ENCODE data around the gene AP1AR. TPM values are rescaled to one million over a fixed set of nuclear protein-coding genes. Genes with fewer than 3 reads are reported as not detected.

Gene AP1AR
- total and polyA plus RNA-seq, 2 donors (not counting 3 experiments of a cell fraction or from before 2014, with no cell fraction given): 6.6 to 18.6 TPM

- dilution Hi-C loops (cut with MboI; ENCODE audit: extremely low pct_ligation_motif_present, low sequenced_read_pairs): no loop called here
- FAIRE-seq: no peak
These were observed 55.8 kb downstream of the AP1AR start for GRCh38 chr4:112287258-112287989.

More at GRCh38 chr4:112287258-112287989, 55.8 kb downstream of the AP1AR start:
- intact Hi-C loops (cut with micrococcal nuclease): no loop called here
- Histone ChIP-seq H2AFZ (ENCODE audit: low read depth, low read length) (no peak overlapping the region), H3K4me1 (ENCODE audit: control insufficient read depth, extremely low read depth, insufficient read depth, low read length) (peaks cover 16% of the 10 kb centered on the region), H3K79me2 (ENCODE audit: control insufficient read depth, insufficient read depth, low read length) (peaks cover 22% of the 10 kb centered on the region), H3K27me3 (ENCODE audit: control insufficient read depth in 2 of 2, insufficient read depth in 2 of 2, low read length in 2 of 2) (no peaks in the 10 kb centered on the region), H3K9me1 (replicated peaks; ENCODE audit: control insufficient read depth, extremely low read depth, insufficient read depth, low read length) (no peaks in the 10 kb centered on the region), H3K4me3 (replicated peaks in 1 of 3; ENCODE audit: insufficient read depth in 1 of 3, low read depth in 1 of 3, low read length in 3 of 3) (no peak overlapping the region), H3K9ac (replicated peaks; ENCODE audit: extremely low read depth, insufficient read depth, low read length) (no peak overlapping the region), H3K36me3 (ENCODE audit: control insufficient read depth in 2 of 2, extremely low read depth in 1 of 2, insufficient read depth in 2 of 2, low read length in 2 of 2) (no peaks in the 10 kb centered on the region), H3K27ac (ENCODE audit: insufficient read depth, low read depth, low read length) (no peak overlapping the region), H4K20me1 (replicated peaks; ENCODE audit: control insufficient read depth, extremely low read depth, insufficient read depth, low read length) (no peaks in the 10 kb centered on the region), H3K9me3 (replicated peaks; ENCODE audit: control insufficient read depth, insufficient read depth, low read length) (no peaks in the 10 kb centered on the region), H3K4me2 (ENCODE audit: insufficient read depth, low read length) (no peak overlapping the region)
- no peak for DNase-seq (ENCODE audit: low read depth, low spot score)
- TF ChIP-seq GATA2 (IDR thresholded peaks at IDR 0.05; ENCODE audit: insufficient read depth, insufficient read length, low read depth, low read length) (no peak), EZH2 (IDR thresholded peaks at IDR 0.05; ENCODE audit: borderline replicate concordance, low read depth, low read length, severe bottlenecking) (no peak), JUN (IDR thresholded peaks at IDR 0.05; ENCODE audit: borderline replicate concordance, insufficient read depth, insufficient read length, low read depth) (no peak), FOS (IDR thresholded peaks at IDR 0.05; ENCODE audit: borderline replicate concordance, insufficient read depth, low read length) (no peak), POLR2A (IDR thresholded peaks at IDR 0.05; ENCODE audit: low read depth, low read length) (no peak), MAX (IDR thresholded peaks at IDR 0.05; ENCODE audit: insufficient read depth, insufficient read length) (no peak), CTCF (IDR thresholded peaks at IDR 0.05; ENCODE audit: extremely low read depth in 1 of 2, insufficient read depth in 1 of 2, low read depth in 1 of 2, low read length in 2 of 2) (no peak), POLR2AphosphoS5 (IDR thresholded peaks at IDR 0.05; ENCODE audit: insufficient read depth, low read depth, low read length) (no peak), MYC (IDR thresholded peaks at IDR 0.05; ENCODE audit: low read depth, low read length) (no peak)
- BruUV-seq (replicated peaks): no TSS peak
- POLR2A ChIA-PET: no interaction called here
- CTCF ChIA-PET: interaction anchor here (1.8 kb wide), 1 partner anchor 10 kb away, joined by 8 read pairs; the partner anchor contains the start of gene ALPK1
